ENCODE results near the gene ALPP. TPM values are rescaled to one million over a fixed set of nuclear protein-coding genes. Genes with fewer than 3 reads are reported as not detected.

ALPP gene
- total and polyA plus RNA-seq, 2 donors (not counting 3 experiments of a cell fraction or from before 2014, with no cell fraction given): not detected

DNA sequence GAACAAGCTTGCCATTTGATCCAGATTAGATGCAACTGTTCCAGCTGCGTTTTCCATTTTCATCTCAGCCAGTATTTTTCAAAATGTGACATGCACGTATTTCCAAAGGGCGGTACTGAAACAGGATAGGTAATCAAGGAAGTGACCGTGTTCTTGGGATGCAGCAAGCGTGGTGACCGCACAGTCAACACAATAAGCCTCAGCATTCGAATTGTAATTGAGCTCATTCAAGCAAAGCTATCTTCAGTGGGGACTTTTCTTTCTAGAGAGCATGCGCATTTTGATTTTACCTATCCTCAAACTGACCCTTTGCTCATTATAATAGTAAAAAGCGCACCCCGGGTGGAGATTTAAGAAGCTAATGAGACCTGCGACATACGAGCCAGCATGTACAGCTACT is 3.4 kb upstream of the ALPP start:
- no peaks in the 10 kb centered on the region for H3K4me1 ChIP-seq (ENCODE audit: control insufficient read depth, extremely low read depth, insufficient read depth, low read length)
- no peaks in the 10 kb centered on the region for H3K9me3 ChIP-seq (replicated peaks; ENCODE audit: control insufficient read depth, insufficient read depth, low read length)
- no peaks in the 10 kb centered on the region for H4K20me1 ChIP-seq (replicated peaks; ENCODE audit: control insufficient read depth, extremely low read depth, insufficient read depth, low read length)
- no peaks in the 10 kb centered on the region for H3K36me3 ChIP-seq (ENCODE audit: control insufficient read depth in 2 of 2, extremely low read depth in 1 of 2, insufficient read depth in 2 of 2, low read length in 2 of 2)
- BruUV-seq (replicated peaks): no TSS peak
- no peak overlapping the region for H3K27ac ChIP-seq (ENCODE audit: insufficient read depth, low read depth, low read length)
- no peak for TF ChIP-seq MYC (IDR thresholded peaks at IDR 0.05; ENCODE audit: low read depth, low read length)
- no peak for TF ChIP-seq POLR2A (IDR thresholded peaks at IDR 0.05; ENCODE audit: low read depth, low read length)
- TF ChIP-seq FOS (IDR thresholded peaks at IDR 0.05; ENCODE audit: borderline replicate concordance, insufficient read depth, low read length): no peak
- TF ChIP-seq GATA2 (IDR thresholded peaks at IDR 0.05; ENCODE audit: insufficient read depth, insufficient read length, low read depth, low read length): no peak
- TF ChIP-seq, protein P1, sequence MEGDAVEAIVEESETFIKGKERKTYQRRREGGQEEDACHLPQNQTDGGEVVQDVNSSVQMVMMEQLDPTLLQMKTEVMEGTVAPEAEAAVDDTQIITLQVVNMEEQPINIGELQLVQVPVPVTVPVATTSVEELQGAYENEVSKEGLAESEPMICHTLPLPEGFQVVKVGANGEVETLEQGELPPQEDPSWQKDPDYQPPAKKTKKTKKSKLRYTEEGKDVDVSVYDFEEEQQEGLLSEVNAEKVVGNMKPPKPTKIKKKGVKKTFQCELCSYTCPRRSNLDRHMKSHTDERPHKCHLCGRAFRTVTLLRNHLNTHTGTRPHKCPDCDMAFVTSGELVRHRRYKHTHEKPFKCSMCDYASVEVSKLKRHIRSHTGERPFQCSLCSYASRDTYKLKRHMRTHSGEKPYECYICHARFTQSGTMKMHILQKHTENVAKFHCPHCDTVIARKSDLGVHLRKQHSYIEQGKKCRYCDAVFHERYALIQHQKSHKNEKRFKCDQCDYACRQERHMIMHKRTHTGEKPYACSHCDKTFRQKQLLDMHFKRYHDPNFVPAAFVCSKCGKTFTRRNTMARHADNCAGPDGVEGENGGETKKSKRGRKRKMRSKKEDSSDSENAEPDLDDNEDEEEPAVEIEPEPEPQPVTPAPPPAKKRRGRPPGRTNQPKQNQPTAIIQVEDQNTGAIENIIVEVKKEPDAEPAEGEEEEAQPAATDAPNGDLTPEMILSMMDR (IDR thresholded peaks at IDR 0.05; ENCODE audit: extremely low read depth in 1 of 2, insufficient read depth in 1 of 2, low read depth in 1 of 2, low read length in 2 of 2): no peak
- no peak for TF ChIP-seq EZH2 (IDR thresholded peaks at IDR 0.05; ENCODE audit: borderline replicate concordance, low read depth, low read length, severe bottlenecking)
- TF ChIP-seq, protein P2, sequence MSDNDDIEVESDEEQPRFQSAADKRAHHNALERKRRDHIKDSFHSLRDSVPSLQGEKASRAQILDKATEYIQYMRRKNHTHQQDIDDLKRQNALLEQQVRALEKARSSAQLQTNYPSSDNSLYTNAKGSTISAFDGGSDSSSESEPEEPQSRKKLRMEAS (IDR thresholded peaks at IDR 0.05; ENCODE audit: insufficient read depth, insufficient read length): no peak
- no peak for DNase-seq (ENCODE audit: low read depth, low spot score)
- no peak overlapping the region for H2AFZ ChIP-seq (ENCODE audit: low read depth, low read length)
- H3K9ac ChIP-seq (replicated peaks; ENCODE audit: extremely low read depth, insufficient read depth, low read length): no peak overlapping the region
- peaks cover 5 to 13% of the 10 kb centered on the region in 2 experiments for H3K27me3 ChIP-seq (ENCODE audit: control insufficient read depth in 2 of 2, insufficient read depth in 2 of 2, low read length in 2 of 2)
- H3K4me2 ChIP-seq (ENCODE audit: insufficient read depth, low read length): no peak overlapping the region
- intact Hi-C loops (cut with micrococcal nuclease): no loop called here
- ChIA-PET CTCF (interaction anchor here (1.0 to 2.0 kb wide), 2 partner anchors 10 to 16 kb away, joined by 3 to 4 read pairs; no protein-coding TSS in a partner anchor), POLR2A (no interaction called here)
- no peaks in the 10 kb centered on the region for H3K79me2 ChIP-seq (ENCODE audit: control insufficient read depth, insufficient read depth, low read length)
- dilution Hi-C loops (cut with MboI; ENCODE audit: extremely low pct_ligation_motif_present, low sequenced_read_pairs): no loop called here
- FAIRE-seq: no peak
- H3K9me1 ChIP-seq (replicated peaks; ENCODE audit: control insufficient read depth, extremely low read depth, insufficient read depth, low read length): no peaks in the 10 kb centered on the region
- no peak overlapping the region for H3K4me3 ChIP-seq (replicated peaks in 1 of 3; ENCODE audit: insufficient read depth in 1 of 3, low read depth in 1 of 3, low read length in 3 of 3)
